IMR-90 (cell line): ENCODE data around the gene GSTM3. TPM values are rescaled to one million over a fixed set of nuclear protein-coding genes. Genes with fewer than 3 reads are reported as not detected.

Experiments used
- ATAC-seq: fragments of 200-7000 bp; cut with Tn5 transposase; 2 replicates; pipeline ENCODE4 v1.9.1; 2020; ENCODE audit warnings: low read depth, mild to moderate bottlenecking, moderate library complexity
- BruUV-seq: library from RNA; stranded (reverse); fragments of 400-500 nt; replicated peaks from 2 replicates; lab custom pipeline; 2021; lab: Mats Ljungman, UMichigan
- CTCF ChIA-PET: fragments of 300-600 bp; formaldehyde crosslinking; extraction: SDS; loops from one replicate; lab custom pipeline; 2021; ENCODE audit warnings: antibody characterized with exemption; lab: Yijun Ruan, JAX
- POLR2A ChIA-PET: fragments of 300-600 bp; sonication (Branson Sonifier 250); formaldehyde crosslinking; loops from one replicate; lab custom pipeline; 2022; ENCODE audit warnings: antibody characterized with exemption; ENCODE audit not compliant: unreplicated experiment; lab: Charles Lee
- DNase-seq: peaks from one replicate; pipeline ENCODE4 v3.0.0; 2013
- H2AFZ ChIP-seq: replicated peaks from 2 replicates; pipeline ENCODE3; 2013; ENCODE audit warnings: low read length, mild to moderate bottlenecking; ENCODE audit not compliant: poor library complexity
- H2AK5ac ChIP-seq: 2 replicates; pipeline ENCODE4 v1.6.1; 2013; ENCODE audit warnings: low read depth, low read length, inconsistent platforms
- H2AK9ac ChIP-seq: replicated peaks from 2 replicates; pipeline ENCODE3; 2013; ENCODE audit warnings: mild to moderate bottlenecking, low read depth, low read length, moderate library complexity; ENCODE audit not compliant: poor library complexity
- H2BK120ac ChIP-seq: 2 replicates; pipeline ENCODE4 v1.6.1; 2013; ENCODE audit warnings: low read depth, low read length, inconsistent platforms
- H2BK15ac ChIP-seq: 3 replicates; pipeline ENCODE4 v1.6.1; 2013; ENCODE audit warnings: low read depth, low read length, inconsistent platforms
- H2BK20ac ChIP-seq: 2 replicates; pipeline ENCODE4 v1.6.1; 2013; ENCODE audit warnings: low read depth, mild to moderate bottlenecking, inconsistent platforms, low read length, moderate library complexity
- H2BK5ac ChIP-seq: 2 replicates; pipeline ENCODE4 v1.6.1; 2013; ENCODE audit warnings: mild to moderate bottlenecking, low read depth, low read length, inconsistent platforms; ENCODE audit not compliant: poor library complexity, severe bottlenecking
- H3K14ac ChIP-seq: replicated peaks from 2 replicates; pipeline ENCODE4 v1.6.1; 2013; ENCODE audit warnings: low read depth, low read length, inconsistent platforms
- H3K18ac ChIP-seq: 2 replicates; pipeline ENCODE4 v1.6.1; 2013; ENCODE audit warnings: low read depth, low read length, control low read depth
- H3K23ac ChIP-seq: 2 replicates; pipeline ENCODE4 v1.6.1; 2013; ENCODE audit warnings: low read depth, low read length, inconsistent platforms
- H3K27ac ChIP-seq: 2 replicates; pipeline ENCODE4 v1.5.1; 2013; ENCODE audit warnings: mild to moderate bottlenecking, control low read depth, low read length; ENCODE audit not compliant: insufficient read depth
- H3K27me3 ChIP-seq: 2 replicates; pipeline ENCODE4 v1.6.1; 2013; ENCODE audit warnings: low read length; ENCODE audit not compliant: control insufficient read depth, insufficient read depth
- H3K36me3 ChIP-seq: 2 replicates; pipeline ENCODE4 v1.6.1; 2013; ENCODE audit warnings: low read length, mixed read lengths; ENCODE audit not compliant: control insufficient read depth, insufficient read depth
- H3K4ac ChIP-seq: 2 replicates; pipeline ENCODE4 v1.6.1; 2013; ENCODE audit warnings: low read depth, low read length, inconsistent platforms
- H3K4me1 ChIP-seq: 2 replicates; pipeline ENCODE4 v1.6.1; 2013; ENCODE audit warnings: low read length, mixed read lengths; ENCODE audit not compliant: control insufficient read depth, insufficient read depth
- H3K4me2 ChIP-seq: 2 replicates; pipeline ENCODE4 v1.6.1; 2013; ENCODE audit warnings: low read depth, mild to moderate bottlenecking, control low read depth, low read length, moderate library complexity
- H3K4me3 ChIP-seq: 2 replicates; pipeline ENCODE4 v1.5.1; 2013; ENCODE audit warnings: low read depth, mild to moderate bottlenecking, control low read depth, low read length, moderate library complexity; ENCODE audit not compliant: insufficient read depth
- H3K56ac ChIP-seq: 2 replicates; pipeline ENCODE4 v1.6.1; 2013; ENCODE audit warnings: low read length, inconsistent platforms; ENCODE audit not compliant: insufficient read depth; ENCODE audit errors: extremely low read depth
- H3K79me1 ChIP-seq, 2 experiments: 2 replicates each; pipeline ENCODE4 v1.6.1; 2013; ENCODE audit warnings: low read length in 2 of 2, inconsistent platforms in 1 of 2, low read depth in 1 of 2
- H3K9ac ChIP-seq: 2 replicates; pipeline ENCODE4 v1.6.1; 2013; ENCODE audit warnings: low read depth, low read length, control low read depth
- H3K9me1 ChIP-seq: 2 replicates; pipeline ENCODE4 v1.6.1; 2013; ENCODE audit warnings: low read length, inconsistent platforms; ENCODE audit not compliant: insufficient read depth
- H3K9me3 ChIP-seq: 2 replicates; pipeline ENCODE4 v1.6.1; 2013; ENCODE audit warnings: low read length; ENCODE audit not compliant: control insufficient read depth, insufficient read depth
- H4K20me1 ChIP-seq: 2 replicates; pipeline ENCODE4 v1.6.1; 2013; ENCODE audit warnings: low read length, inconsistent platforms; ENCODE audit not compliant: insufficient read depth
- H4K5ac ChIP-seq: 2 replicates; pipeline ENCODE4 v1.6.1; 2013; ENCODE audit warnings: mild to moderate bottlenecking, low read depth, low read length, control low read depth
- H4K8ac ChIP-seq, 2 experiments: 2 replicates each; pipeline ENCODE4 v1.6.1; 2013; ENCODE audit warnings: low read depth in 2 of 2, low read length in 2 of 2, control low read depth in 1 of 2, inconsistent platforms in 1 of 2
- H4K91ac ChIP-seq: 2 replicates; pipeline ENCODE4 v1.6.1; 2013; ENCODE audit warnings: low read depth, low read length, inconsistent platforms; ENCODE audit not compliant: insufficient read depth
- CEBPB ChIP-seq: IDR thresholded peaks from 2 replicates; pipeline ENCODE4 v1.6.1; 2012; ENCODE audit warnings: low read depth, low read length, improper control_type of control experiment
- CHD1 ChIP-seq: IDR thresholded peaks from 2 replicates; pipeline ENCODE4 v1.6.1; 2012; ENCODE audit warnings: low read depth, low read length, improper control_type of control experiment
- FOS ChIP-seq: fragments of 150-350 bp; IDR thresholded peaks from 2 replicates; pipeline ENCODE4 v1.6.1; 2016; ENCODE audit warnings: low read depth, low read length
- MAZ ChIP-seq: IDR thresholded peaks from 2 replicates; pipeline ENCODE4 v1.6.1; 2012; ENCODE audit warnings: low read depth, mild to moderate bottlenecking, low read length, improper control_type of control experiment, moderate library complexity, borderline replicate concordance
- NFE2L2 ChIP-seq: fragments of 150-350 bp; IDR thresholded peaks from 2 replicates; pipeline ENCODE4 v1.6.1; 2016; ENCODE audit warnings: low read depth, mild to moderate bottlenecking, low read length
- POLR2A ChIP-seq: IDR thresholded peaks from 2 replicates; pipeline ENCODE4 v1.6.1; 2012; ENCODE audit warnings: mild to moderate bottlenecking, low read depth, low read length
- RCOR1 ChIP-seq: IDR thresholded peaks from 2 replicates; pipeline ENCODE4 v1.6.1; 2012; ENCODE audit warnings: mild to moderate bottlenecking, low read length, improper control_type of control experiment; ENCODE audit not compliant: insufficient replicate concordance
- RFX5 ChIP-seq: IDR thresholded peaks from 2 replicates; pipeline ENCODE4 v1.8.0; 2012; ENCODE audit warnings: low read depth, mild to moderate bottlenecking, low read length, moderate library complexity
- SMC3 ChIP-seq: fragments of 150-350 bp; IDR thresholded peaks from 2 replicates; pipeline ENCODE4 v1.6.1; 2016; ENCODE audit warnings: low read depth, mild to moderate bottlenecking, antibody characterized with exemption, low read length, moderate library complexity
- WGBS, 2 experiments: methylation state at CpG; one replicate each; pipeline versions ENCODE4 v1.1.5 to v1.1.7; 2013; ENCODE audit warnings: missing lambda C conversion rate in 2 of 2; ENCODE audit not compliant: insufficient read length in 1 of 2; ENCODE audit errors: extremely low coverage in 2 of 2; 5-methylcytosine and 5-hydroxymethylcytosine counted together
- dilution Hi-C: fragments of 300-500 bp; cut with HindIII; formaldehyde crosslinking; loops from one replicate; pipeline ENCODE4 v1.14.3; 2018; ENCODE audit warnings: low sequenced_read_pairs; ENCODE audit not compliant: unreplicated experiment
- in situ Hi-C: fragments of 300-500 bp; cut with MboI; formaldehyde crosslinking; loops from 3 replicates; pipeline ENCODE4 v1.14.3; 2019; ENCODE audit warnings: low sequenced_read_pairs, inconsistent platforms, mixed read lengths
- intact Hi-C: fragments of 100-400 bp; cut with micrococcal nuclease; formaldehyde crosslinking; loops from 2 replicates; pipeline ENCODE4 v1.10.0; 2022
- polyA plus RNA-seq, 3 experiments: library from polyadenylated mRNA; depleted of rRNA; stranded (reverse); fragments of >200 nt; gene quantifications; 2 replicates each; pipeline ENCODE4 v1.2.3, GENCODE V29; 2012; ENCODE audit warnings: low replicate concordance in 1 of 3
- total RNA-seq: library from RNA; depleted of rRNA; stranded (reverse); fragments of >200 nt; gene quantifications from 2 replicates; pipeline ENCODE4 v1.2.3, GENCODE V29; 2012
- TF ChIP-seq, protein P1 (sequence below): conservative IDR thresholded peaks from 2 replicates; pipeline ENCODE4 v1.5.1; 2012; ENCODE audit warnings: mild to moderate bottlenecking, low read depth, low read length, improper control_type of control experiment
- TF ChIP-seq, protein P2 (sequence below): fragments of 150-350 bp; IDR thresholded peaks from 2 replicates; pipeline ENCODE4 v1.6.1; 2016; ENCODE audit warnings: low read depth, mild to moderate bottlenecking, low read length, moderate library complexity, borderline replicate concordance

The GSTM3 gene
- total and polyA plus RNA-seq, 2 of the 4 experiments (the other 2 are of a cell fraction): 102 to 131 TPM

DNA sequence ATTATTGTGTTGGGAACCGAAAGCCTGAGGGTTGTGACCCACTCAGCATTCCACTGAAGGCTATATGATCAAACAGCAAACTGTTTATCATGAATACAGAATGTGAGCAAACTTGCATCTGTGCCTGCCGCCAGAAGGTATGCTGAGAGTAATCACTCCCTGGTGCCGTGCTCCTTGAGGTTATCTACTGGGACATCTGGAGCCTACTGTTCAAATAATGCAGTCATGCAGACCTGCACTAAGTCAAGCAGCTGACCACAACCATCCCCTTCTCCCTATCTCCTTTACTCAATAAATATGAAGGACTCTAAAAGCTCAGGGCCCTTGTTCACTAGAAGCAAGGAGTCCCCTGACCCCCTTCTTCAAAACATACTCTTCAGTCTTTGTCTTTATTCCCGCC, 15.3 kb downstream of the GSTM3 start:
- no peak overlapping the region for H2BK120ac ChIP-seq
- no peak overlapping the region for H3K18ac ChIP-seq
- H2BK20ac ChIP-seq: no peak overlapping the region
- no TSS peak for BruUV-seq
- 83% methylated on average over 1 of the region's 4 CpGs; no CpG with 5 or more reads in 1 of the 2 experiments for WGBS, 2 experiments
- H2BK15ac ChIP-seq: no peak overlapping the region
- ATAC-seq (no peak), DNase-seq (no peak)
- H2AK9ac ChIP-seq: no peak overlapping the region
- H3K4me2 ChIP-seq: no peak overlapping the region
- POLR2A ChIA-PET: no interaction called here
- H4K8ac ChIP-seq: no peak overlapping the region
- H3K23ac ChIP-seq: no peak overlapping the region
- no peak overlapping the region for H4K5ac ChIP-seq
- H2BK5ac ChIP-seq: no peak overlapping the region
- no peak overlapping the region for H3K56ac ChIP-seq
- CTCF ChIA-PET: no interaction called here
- no peak overlapping the region for H3K14ac ChIP-seq
- no peaks in the 10 kb centered on the region; the same call in 1 of the 2 replicates for H3K9me3 ChIP-seq
- TF ChIP-seq RCOR1: no peak
- TF ChIP-seq, protein P1, sequence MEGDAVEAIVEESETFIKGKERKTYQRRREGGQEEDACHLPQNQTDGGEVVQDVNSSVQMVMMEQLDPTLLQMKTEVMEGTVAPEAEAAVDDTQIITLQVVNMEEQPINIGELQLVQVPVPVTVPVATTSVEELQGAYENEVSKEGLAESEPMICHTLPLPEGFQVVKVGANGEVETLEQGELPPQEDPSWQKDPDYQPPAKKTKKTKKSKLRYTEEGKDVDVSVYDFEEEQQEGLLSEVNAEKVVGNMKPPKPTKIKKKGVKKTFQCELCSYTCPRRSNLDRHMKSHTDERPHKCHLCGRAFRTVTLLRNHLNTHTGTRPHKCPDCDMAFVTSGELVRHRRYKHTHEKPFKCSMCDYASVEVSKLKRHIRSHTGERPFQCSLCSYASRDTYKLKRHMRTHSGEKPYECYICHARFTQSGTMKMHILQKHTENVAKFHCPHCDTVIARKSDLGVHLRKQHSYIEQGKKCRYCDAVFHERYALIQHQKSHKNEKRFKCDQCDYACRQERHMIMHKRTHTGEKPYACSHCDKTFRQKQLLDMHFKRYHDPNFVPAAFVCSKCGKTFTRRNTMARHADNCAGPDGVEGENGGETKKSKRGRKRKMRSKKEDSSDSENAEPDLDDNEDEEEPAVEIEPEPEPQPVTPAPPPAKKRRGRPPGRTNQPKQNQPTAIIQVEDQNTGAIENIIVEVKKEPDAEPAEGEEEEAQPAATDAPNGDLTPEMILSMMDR: no peak
- TF ChIP-seq RFX5: no peak
- no peak for TF ChIP-seq MAZ
- TF ChIP-seq SMC3: no peak
- TF ChIP-seq, protein P2, sequence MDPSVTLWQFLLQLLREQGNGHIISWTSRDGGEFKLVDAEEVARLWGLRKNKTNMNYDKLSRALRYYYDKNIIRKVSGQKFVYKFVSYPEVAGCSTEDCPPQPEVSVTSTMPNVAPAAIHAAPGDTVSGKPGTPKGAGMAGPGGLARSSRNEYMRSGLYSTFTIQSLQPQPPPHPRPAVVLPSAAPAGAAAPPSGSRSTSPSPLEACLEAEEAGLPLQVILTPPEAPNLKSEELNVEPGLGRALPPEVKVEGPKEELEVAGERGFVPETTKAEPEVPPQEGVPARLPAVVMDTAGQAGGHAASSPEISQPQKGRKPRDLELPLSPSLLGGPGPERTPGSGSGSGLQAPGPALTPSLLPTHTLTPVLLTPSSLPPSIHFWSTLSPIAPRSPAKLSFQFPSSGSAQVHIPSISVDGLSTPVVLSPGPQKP: no peak
- TF ChIP-seq NFE2L2: no peak
- TF ChIP-seq CHD1: no peak
- TF ChIP-seq CEBPB: no peak
- no peak for TF ChIP-seq FOS
- no peak for TF ChIP-seq POLR2A
- H4K20me1 ChIP-seq: no peaks in the 10 kb centered on the region
- H2AFZ ChIP-seq: no peak overlapping the region
- intact Hi-C loops: no loop called here
- no peak overlapping the region for H2AK5ac ChIP-seq
- H3K36me3 ChIP-seq: no peaks in the 10 kb centered on the region
- H3K9ac ChIP-seq: no peak overlapping the region
- no peaks in the 10 kb centered on the region for H3K79me1 ChIP-seq
- in situ Hi-C loops: no loop called here
- no peak overlapping the region for H3K4me3 ChIP-seq
- H4K91ac ChIP-seq: no peak overlapping the region
- dilution Hi-C loops: no loop called here
- H3K27me3 ChIP-seq: peaks cover 6% of the 10 kb centered on the region
- H3K4ac ChIP-seq: no peak overlapping the region
- no peak overlapping the region for H3K27ac ChIP-seq
- peaks cover 2% of the 10 kb centered on the region; the same call in 1 of the 2 replicates for H3K4me1 ChIP-seq
- 0 out of 2 replicates have a peak, but pooled peaks cover 3% of the 10 kb centered on the region for H3K9me1 ChIP-seq
